ENCODE measurements around the gene PLCL2. TPM values are rescaled to one million over a fixed set of nuclear protein-coding genes. Genes with fewer than 3 reads are reported as not detected.

PLCL2 gene
- total RNA-seq, 4 donors from 2014 or later, result 18.1 to 31.3 (median 27.7) TPM

GRCh38 chr3:17092583-17092933, 207.8 kb downstream of the PLCL2 start:
- TF ChIP-seq, protein P1, sequence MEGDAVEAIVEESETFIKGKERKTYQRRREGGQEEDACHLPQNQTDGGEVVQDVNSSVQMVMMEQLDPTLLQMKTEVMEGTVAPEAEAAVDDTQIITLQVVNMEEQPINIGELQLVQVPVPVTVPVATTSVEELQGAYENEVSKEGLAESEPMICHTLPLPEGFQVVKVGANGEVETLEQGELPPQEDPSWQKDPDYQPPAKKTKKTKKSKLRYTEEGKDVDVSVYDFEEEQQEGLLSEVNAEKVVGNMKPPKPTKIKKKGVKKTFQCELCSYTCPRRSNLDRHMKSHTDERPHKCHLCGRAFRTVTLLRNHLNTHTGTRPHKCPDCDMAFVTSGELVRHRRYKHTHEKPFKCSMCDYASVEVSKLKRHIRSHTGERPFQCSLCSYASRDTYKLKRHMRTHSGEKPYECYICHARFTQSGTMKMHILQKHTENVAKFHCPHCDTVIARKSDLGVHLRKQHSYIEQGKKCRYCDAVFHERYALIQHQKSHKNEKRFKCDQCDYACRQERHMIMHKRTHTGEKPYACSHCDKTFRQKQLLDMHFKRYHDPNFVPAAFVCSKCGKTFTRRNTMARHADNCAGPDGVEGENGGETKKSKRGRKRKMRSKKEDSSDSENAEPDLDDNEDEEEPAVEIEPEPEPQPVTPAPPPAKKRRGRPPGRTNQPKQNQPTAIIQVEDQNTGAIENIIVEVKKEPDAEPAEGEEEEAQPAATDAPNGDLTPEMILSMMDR (IDR thresholded peaks at IDR 0.05; ENCODE audit: low read depth), result no peak

DNA sequence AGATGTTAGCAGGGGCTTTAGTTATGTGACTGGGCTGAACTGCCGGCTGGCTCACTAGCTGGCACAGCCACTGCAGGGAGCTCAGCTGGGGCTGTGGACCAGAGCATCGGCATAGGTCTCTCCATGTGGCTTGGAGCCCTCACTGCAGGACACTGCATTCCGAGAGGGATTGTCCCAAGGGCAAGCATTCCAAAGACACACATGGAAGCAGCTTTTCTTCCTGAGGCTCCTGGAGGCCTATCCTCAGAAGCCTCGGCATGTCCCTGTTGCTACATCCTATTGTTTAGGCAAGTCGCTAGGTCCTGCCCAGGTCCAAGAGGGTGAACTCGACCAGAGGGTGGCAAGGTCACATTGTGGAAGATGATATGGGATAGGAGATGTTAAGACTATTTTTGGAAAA, 209.8 kb downstream of the PLCL2 start:
- TF ChIP-seq, protein P1 (IDR thresholded peaks at IDR 0.05; ENCODE audit: low read depth), result no peak

GRCh38 chr3:17103579-17103978, 218.8 kb downstream of the PLCL2 start:
- TF ChIP-seq, protein P1 (IDR thresholded peaks at IDR 0.05; ENCODE audit: low read depth), result no peak

DNA sequence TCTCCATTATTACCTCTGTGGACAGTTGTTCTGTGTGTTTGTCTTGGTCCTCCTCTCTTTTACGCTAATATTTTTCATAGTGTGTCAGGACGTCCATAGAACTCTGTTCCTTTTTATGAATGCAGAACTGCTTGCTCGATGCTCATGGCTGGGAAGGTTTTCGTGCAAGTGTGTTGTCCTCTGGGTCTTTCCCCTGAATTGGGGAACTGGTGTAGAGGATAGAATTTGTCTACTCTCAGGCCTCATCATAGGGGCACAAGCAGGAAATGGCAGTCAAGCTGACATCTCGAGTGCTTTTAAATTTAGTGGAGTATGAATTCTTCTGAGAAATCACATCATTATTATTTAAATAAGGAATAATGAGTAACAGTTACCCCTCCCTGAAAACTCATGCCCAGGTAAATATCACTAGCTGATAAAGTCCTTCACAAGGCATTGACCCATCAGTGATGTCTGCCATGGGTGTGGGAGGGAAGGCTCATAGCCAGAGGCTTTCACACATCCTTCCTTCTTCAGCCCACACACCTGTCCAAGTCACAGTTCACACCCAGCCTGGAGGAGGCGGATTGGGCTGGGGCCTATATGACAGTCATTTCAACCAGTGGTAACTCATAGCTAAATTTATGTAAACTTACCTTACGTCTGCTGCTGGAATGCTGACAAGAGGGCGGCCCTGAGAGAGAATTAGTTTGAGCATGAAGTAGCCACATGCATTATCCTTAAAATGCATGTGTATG, 226.1 kb downstream of the PLCL2 start:
- TF ChIP-seq, protein P1 (IDR thresholded peaks at IDR 0.05; ENCODE audit: low read depth), result no peak

DNA sequence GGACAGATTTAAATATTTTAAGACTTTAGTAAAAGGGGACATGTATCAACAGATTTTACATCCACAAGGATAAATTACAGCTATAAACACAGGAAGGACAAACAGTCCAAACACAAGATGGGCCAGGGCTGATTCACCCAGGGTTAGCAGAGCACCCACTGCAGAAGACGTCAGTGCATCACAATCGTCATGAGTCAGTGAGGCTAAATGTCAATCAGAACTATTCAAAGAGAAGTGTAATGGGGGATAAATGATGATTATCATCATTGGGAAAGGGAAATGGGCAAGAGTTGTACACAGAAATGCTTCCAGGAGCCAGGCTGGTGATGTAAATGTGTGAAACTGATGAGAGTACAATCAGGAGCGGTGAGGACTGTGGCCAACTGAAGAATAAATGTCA, 226.8 kb downstream of the PLCL2 start:
- TF ChIP-seq, protein P1 (IDR thresholded peaks at IDR 0.05; ENCODE audit: low read depth), result no peak

GRCh38 chr3:17115186-17115585, 230.4 kb downstream of the PLCL2 start:
- TF ChIP-seq, protein P1 (IDR thresholded peaks at IDR 0.05; ENCODE audit: low read depth), result no peak

GRCh38 chr3:17116007-17116600, 231.3 kb downstream of the PLCL2 start:
- TF ChIP-seq, protein P1 (IDR thresholded peaks at IDR 0.05; ENCODE audit: low read depth), result no peak

Measured in subcutaneous adipose tissue (tissue), 4 donors.